Ureter (tissue), 1 donor: Measurements from ENCODE around the gene LRRFIP1. TPM values are rescaled to one million over a fixed set of nuclear protein-coding genes. Genes with fewer than 3 reads are reported as not detected.
"Not testable (repeated sequence)": the region's sequence is repeated elsewhere in the genome, so short reads cannot be mapped to it uniquely, and the experiment has no call there.

Source experiments
- DNase-seq: peaks from one replicate; pipeline ENCODE4 v3.0.0-alpha.2; 2020; ENCODE audit warnings: low spot score
- total RNA-seq: library from RNA; stranded (reverse); gene quantifications from one replicate; pipeline ENCODE4 v1.2.4, GENCODE V29; 2023
- donor health status: DM: yes; HTN: yes; CAD: no.

The LRRFIP1 gene, protein sequence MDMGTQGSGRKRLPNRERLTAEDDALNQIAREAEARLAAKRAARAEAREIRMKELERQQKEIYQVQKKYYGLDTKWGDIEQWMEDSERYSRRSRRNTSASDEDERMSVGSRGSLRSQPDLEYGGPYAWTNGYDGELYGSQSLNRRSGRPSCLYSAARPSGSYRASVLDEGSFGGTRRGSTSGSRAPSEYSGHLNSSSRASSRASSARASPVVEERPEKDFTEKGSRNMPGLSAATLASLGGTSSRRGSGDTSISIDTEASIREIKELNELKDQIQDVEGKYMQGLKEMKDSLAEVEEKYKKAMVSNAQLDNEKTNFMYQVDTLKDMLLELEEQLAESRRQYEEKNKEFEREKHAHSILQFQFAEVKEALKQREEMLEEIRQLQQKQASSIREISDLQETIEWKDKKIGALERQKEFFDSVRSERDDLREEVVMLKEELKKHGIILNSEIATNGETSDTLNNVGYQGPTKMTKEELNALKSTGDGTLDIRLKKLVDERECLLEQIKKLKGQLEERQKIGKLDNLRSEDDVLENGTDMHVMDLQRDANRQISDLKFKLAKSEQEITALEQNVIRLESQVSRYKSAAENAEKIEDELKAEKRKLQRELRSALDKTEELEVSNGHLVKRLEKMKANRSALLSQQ
- 207 TPM for total RNA-seq

DNA sequence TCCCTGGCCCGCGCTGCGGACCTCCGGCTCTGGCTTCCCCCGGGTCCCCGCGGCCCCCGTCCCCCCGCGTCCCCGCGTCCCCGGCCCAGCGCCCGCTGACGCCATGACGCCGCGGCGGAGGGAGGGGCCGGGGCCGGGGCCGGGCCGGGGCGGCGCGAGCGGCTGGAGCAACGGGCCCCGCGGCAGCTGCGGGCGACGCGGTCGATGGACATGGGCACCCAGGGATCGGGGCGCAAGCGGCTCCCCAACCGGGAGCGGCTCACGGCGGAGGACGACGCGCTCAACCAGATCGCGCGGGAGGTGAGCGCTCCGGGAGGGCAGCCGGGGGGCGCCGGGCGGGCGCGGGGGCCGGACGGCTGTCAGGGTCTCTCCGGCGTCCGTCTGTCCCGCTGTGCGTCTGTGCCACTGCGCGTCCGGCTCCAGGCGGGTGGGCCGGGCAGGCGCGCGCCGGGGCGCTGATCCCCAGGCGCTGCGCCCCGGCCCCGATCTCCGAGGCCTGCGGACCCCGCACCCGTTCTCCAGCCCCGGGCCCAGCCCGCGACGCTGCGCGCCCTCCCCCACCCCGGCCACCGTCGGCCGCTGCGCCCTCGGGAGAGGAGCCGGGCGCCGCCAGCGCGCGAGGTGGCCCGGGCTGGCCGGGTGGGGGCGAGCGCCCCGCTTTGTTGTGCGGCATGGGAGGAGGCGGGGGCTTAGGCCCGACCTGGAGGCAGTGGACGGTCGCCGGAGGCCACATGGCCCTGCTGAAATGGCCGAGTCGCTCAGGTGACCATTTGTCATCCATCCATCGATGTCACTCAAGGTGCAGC lies at the start of gene LRRFIP1:
TSS of gene LRRFIP1 (plus strand) at position 147 of the 806 bp plus-strand sequence. CDS start at position 205, 58 bp downstream.
- DNase-seq = no peak

DNA sequence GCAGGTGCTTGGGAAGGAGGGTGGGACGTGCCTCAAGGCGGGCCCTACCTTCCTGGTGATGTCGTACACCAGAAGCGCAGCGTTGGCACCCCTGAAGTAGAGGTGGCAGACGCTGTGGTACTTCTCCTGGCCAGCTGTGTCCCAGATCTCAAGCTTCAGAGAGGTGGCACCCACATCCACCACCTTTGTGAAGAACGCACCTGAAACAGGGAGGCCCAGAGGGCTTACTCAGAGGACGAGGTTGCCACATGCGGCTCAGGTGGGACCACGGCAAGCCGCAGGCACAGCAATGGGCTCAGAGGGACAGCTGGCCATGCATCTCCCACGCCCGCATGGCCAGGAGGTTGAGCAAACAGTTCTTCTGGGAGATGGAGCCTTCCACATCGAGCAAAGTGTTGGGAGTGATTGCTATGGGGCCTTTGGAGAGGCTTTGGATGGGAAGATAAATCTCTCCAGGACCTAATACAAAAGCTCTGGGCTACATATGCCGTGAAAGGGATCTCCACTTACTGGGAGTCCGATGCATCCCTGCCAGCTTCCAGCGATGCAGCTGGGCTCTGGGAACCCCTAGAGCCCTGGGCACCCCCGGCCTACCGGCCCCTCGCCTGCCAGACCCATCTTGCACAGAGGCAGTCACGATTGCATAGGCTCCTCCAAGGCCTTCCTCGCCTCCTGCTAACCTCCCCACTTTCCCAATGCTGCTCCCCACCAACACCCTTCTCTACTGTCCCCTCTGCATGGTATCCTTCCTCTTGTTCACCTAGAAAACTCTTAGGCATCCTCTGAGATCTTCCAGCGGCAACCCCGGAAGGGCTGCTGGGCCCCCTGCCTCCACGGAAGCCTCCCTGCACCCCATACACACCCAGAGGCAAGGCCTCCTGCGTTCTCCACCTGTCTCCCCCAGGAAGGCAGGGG lies 49.2 kb upstream of the LRRFIP1 start:
- no peak for DNase-seq

DNA sequence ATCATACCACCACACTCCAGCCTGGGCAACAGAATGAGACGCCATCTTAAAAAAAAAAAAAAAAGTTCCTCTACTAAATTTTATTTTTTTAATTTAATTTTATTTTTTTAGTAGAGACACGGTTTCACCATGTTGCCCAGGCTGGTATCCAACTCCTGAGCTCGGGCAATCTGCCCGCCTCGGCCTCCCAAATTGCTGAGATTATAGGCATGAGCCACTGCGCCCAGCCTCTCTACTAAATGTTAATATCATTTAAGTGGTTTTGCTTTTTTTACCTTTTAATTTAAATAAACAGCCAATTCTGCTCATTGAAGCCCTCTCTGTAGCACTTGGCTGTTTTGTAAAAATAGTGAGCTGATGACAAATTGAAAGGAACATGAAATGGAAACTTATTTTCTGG lies 46.1 kb upstream of the LRRFIP1 start:
- no peak for DNase-seq

DNA sequence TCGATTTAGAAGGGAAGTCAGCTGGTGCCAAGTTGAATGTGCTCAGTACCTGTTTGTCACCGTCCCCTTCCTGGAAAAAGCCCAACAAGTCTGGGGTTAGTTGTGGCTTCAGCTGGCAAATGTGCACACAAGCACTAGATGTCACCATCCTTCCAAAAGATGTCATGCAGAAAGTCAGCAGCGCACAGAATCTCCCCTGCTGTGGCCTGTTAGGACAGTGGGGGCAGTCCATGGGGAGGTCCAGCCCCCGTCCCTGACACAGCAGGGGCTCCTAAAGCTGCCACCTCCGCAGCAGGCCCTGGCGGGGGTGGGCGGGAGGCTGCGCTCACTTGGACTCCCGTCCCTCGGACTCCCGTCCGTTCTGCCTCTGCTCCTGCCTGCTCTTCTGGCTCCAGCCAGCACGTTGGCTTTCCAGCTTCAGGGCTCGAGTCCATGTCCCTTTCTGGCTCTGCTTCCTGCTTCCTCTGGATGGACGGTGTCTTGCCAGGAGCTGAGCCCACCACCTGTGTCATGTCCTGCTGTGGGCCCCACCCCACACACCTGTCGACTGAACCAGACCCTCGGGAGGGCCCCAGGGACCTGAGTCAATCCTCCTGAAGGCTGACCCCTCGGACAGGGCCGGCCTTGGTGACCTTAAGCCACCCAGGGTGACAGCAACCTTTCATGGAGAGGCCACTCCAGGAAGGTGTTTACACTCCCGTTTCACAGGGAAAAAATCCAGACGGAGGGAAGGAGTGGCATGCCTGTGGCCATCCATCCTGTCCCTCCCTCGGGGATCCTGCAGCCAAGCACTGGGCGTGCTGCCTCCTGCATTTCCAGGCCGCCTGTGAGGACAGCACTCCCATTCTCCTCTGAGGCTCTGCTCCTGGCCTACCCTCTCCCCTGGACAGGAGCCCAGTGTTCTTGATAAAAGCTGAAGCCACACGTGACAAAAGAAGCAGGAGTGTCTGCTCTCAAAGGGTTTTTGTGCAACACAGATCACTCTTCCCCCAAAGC lies 45.3 kb upstream of the LRRFIP1 start:
- peak; percentile 69 for DNase-seq

DNA sequence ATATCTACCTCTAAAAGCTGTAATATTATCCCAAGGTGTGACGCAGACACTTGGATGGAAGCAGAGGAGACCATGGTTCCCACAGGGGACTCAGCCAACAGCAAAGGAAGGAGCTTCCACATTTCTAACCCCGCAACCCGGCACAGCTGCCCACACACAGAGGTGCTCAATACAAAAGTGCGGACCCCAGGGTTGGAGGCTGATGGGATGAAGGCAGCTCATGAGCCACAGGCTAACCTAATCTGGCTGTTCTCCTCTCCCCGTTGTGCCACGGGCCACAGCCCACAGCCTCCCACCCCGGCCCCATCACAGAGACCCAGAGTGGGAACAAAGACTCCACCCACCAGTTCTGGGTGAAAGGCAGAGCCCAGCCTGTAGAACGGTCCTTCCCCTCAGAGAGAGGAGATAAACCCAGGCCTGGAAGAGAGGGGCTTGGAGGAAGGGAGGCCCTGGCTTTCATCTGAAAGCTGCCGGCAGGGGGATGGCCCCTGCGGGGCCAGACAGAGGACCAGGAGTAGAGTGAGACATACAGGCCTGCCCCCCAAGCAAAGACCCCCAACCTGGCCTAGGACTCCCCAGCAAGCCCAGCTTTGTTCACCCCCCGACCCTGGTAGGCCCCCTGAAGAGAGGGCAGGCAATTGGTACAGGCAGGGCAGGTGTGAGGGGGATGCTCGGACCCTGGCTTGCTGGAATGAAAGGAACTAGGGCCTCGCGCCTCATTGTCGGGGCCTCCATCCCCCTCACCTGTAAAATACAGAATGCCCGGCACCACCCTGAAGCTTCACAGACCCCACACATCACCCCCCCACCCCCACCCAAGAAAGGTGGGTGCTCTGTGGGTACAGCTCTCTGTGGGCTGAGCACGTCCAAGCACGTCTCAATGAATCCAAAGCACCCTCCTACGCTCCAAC lies 43.7 kb upstream of the LRRFIP1 start:
- DNase-seq = no peak

DNA sequence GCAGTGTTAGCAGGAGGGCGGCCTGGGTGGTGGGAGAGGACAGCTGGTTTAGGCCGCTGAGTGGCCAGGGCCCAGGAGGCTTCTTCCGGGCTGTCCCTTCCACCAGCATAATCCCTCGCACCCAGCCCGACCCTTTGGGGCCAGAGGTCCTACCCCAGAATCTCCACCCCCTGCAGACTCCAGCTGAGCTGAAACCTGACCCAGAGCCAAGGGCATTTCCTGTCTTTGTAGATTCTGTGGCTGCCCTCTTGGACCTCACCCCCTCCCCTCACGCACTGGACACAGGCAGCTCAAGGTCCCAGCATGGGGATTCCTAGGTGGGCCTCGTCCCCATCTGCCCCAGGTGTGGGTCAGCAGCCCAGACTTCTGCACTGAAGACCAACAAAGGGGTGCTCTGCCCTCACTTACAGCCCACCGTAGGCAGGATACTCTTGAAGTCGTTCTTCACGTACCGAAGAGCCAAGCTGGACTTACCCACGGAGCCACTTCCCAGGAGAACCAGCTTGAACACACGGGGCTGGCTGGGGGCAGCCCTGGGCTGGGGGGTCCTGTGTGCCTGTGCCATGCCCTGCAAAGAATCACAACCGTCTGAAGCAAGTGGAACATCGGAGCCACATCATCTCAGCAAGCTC lies 41.7 kb upstream of the LRRFIP1 start:
- no peak for DNase-seq

DNA sequence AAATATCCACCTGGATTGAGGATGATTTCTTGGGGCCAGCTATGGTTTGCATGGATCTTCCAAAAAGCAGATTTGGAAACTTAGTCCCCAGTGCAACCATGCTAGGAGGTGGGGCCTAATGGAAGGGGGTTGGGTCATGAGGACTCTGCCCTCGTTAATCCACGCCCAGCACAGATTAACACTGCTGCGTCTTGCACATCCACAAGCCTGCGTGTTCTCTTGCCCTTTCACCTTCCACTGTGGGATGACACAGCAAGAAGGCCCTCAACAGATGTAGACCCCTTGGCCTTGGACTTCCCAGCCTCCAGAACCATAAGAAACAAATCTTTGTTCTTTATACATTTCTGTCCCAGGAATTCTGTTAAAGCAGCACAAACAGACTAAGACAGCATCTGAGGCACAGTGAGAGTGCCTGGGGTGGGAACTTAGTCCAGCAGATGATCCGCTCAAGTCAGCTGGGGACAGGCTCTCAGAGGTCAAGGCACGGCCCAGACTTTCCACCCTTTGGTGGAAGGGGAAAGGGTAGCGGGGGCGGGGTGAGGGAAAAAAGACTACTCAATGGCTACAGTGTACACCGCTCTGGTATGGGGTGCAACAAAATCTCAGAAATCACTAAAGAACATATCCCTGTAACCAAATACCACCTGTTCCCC lies 39.2 kb upstream of the LRRFIP1 start:
- DNase-seq = no peak

DNA sequence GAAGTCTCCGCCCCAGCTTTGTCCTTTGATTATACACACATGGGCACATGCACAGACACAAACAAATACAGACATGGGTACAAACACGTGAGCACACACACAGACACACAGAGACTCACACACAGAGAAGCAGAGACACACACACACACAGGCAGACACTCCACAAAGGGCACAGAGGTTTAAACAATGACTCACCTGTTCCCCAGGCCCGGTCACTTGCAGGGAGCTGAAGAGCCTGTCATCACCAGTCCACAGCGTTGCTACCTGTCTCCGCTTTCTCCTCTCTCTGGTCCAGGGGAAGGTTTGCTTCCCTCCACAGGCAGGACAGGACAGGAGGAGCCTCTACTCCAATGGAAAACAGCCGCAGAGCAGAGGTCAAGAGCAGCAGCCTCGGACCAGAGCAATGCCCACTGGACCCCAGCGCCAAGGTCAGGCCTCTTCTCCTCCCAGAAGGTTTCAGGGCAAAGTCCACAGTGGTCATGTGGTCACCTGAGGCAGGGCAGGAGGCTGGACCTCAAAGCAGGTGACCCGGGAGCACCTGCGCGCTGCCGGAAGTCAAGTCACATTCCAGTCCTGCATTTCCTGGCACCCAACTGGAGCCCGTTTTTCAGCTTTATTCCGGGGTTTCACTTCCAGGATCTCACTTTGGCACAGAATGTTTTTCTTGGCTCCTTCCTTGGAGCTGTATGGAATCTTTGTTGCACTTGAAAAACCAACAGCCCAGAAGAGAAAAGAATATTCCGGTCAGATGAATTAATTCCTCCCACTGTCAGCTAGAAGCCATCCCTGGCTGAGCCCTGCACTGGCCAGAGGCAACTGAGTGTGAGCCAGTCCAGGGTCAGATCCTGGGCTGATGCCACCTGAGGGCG lies 36.9 kb upstream of the LRRFIP1 start, which contains the start of gene RAB17:
TSS of gene RAB17 (minus strand) at position 463 of the 869 bp plus-strand sequence. CDS start 4,580 bp downstream, outside the sequence.
- peak; percentile 68 for DNase-seq

DNA sequence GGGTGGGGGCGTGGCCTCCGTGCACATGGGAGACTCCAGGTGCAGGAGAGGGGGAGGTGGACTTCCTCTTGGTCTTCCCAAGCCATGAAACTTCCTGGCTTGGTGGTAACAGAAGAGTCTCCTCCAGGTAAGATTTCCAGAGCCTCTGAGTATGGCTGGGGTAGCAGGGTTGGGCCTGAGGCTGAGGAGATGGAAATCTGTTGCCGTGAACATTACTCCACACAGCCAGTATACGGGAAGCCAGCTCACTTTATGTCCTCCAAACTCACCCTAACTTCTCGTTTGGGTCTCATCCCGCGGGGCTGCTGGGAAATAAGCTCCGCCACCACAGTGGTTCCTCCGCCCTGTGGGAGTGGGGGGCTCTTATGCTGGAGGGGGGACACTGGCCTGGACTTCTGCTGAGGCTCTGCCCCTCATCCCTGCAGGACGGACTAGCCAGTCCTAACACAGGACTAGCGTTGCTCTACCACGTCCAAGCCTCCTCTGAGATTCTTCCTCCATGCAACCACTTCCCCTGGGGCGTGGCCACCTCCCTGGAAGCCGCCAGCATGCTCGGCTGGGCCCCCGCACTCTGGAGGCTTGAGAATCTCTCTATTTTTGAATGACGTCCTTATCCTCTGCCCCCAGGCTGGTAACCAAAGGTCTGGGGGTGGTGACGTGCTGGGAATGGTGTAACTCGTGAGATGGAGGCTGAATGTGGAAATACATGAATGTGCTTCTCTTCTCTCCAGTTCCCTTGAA lies 36.1 kb upstream of the LRRFIP1 start:
- no peak for DNase-seq

DNA sequence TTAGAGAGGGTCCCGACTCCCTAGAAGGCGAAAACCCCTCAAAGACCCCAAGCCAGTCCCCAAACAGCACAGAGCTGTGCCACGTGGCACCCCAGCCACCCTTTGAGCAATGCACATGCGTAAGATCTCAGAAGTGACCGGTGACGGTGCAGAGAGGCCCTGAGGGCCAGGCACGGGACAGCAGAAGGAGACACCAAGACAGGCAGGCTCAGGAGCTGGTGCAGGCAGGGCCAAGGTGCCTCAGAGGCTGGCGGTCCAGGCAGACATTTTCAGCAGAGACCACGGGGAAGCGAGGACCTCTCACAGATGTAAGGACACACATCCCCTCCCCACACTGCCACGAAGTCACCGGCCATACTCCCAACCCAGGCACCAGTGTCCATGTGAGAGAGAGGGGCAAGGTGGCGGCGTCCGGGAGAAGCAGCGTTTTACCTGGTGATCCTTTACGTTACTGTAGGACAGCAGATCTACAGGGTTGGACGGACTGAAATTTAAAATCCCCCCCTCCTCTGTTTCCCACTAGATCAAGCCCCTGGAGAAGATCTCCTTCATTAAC lies 34.9 kb upstream of the LRRFIP1 start:
- no peak for DNase-seq

DNA sequence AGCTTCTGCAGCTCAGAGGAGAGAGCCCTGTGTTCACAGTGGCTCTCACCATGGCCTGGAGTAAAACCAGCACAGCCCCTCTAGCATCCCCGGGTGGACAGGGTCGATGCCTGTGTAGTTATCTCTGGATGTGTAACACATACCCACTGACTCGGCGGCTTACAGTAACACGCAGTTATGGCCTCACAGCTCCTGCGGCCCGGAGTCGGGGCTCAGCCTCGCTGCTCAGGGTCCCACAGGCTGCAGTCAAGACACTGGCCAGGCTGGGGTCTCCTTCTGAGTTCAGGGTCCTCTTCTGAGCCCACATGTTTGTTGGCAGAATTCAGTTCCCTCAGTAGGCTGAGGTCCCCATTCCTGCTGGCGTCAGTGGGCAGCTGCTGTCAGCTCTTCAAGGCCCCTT lies 34.4 kb upstream of the LRRFIP1 start:
- DNase-seq = no peak

DNA sequence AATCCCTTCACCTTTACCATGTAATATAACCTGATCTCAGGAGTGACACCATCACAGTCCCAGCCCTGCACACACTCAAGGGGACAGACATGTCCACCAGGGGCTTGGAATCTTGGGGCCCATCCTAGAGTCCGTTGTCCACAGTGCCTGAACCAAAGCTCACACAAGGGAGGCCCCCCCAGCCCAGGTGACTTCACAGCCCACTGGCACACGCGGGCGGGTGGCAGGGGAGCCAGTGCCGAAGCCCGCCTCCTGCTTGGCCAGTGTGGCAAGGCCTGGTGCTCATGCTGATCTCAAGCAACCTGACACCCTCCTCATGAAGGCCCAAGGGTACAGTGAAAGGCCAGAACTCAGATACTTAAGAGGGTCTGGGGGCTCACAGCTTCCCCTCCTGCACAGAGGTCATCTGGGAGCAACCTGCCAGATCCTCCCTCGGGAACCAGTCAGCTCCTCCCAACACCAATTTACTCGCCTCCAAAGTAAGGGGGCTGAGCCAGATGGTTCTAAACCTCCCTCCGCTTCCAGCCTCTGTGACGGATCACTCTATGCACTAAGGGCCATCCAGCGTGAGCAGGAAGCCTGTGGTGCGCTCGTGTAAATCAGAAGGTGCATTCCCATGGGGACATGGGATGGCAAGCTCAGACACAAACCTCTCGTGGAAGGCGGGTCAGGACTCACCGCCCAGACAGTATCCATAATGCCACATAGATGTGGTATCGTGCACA lies 33.6 kb upstream of the LRRFIP1 start:
- no peak for DNase-seq

DNA sequence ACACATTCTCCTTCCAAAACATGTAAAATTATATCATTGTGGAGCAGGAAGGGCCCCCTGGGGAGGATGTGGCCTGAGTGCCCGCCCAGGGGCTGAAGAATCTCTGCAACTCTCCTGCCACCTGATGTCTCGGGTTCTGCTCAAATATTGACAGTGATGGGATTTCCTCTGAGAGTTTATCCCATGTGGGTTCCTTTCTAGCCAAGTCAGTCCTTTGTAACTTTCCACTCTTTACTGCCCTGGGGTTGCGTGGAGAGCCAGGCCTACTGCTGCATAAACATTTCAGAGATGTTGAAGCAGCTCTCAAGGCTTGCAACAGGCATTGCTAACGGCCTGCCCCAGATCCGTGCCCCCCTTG lies 32.9 kb upstream of the LRRFIP1 start:
- no peak for DNase-seq

DNA sequence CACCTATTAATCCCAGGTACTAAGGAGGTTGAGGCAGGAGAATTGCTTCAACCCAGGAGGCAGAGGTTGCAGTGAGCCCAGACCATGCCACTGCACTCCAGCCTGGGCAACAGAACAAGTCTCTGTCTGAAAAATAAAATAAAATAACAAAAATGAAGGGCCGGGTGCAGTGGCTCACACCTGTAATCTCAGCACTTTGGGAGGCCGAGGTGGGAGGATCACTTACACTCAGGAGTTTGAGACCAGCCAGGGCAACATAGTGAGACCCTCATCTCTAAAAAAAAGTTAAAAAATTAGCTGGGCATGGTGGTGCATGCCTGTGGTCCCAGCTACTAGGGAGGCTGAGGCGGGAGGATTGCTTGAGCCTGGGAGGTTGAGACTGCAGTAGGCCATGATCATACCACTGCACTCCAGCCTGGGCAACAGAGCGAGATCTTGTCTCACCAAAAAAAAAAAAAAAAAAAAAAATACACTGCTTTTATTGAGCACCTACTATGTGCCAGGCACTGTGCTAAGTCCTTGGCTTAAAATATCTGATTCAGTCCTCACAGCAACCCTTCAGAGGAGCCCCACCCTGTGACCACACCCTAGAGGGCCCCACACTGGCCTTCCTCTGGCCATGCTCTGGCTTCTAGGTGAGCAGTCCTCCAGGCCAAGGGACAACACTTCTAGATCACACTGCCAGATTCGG lies 31.4 kb upstream of the LRRFIP1 start:
- DNase-seq = not testable (repeated sequence)
